Vagina (tissue), 2 donors: ENCODE results near the gene ZNF81.

Experiments
- POLR2AphosphoS5 ChIP-seq, 2 donors: sonication (generic); formaldehyde crosslinking; IDR thresholded peaks; one replicate each; pipeline ENCODE4 v1.9.0; 2017; ENCODE audit warnings: antibody characterized with exemption in 2 of 2, mild to moderate bottlenecking in 2 of 2, low read depth in 1 of 2; ENCODE audit not compliant: insufficient read depth in 1 of 2
- TF ChIP-seq, protein P1 (sequence below), 3 experiments: fragments of 450-650 bp in 2 of 3; fragments of 200-600 bp in 1 of 3; sonication (generic) in 1 of 3; IDR thresholded peaks; one replicate each; pipeline ENCODE4 v1.5.1; 2017 to 2019; ENCODE audit warnings: antibody characterized with exemption in 3 of 3, mild to moderate bottlenecking in 2 of 3, moderate library complexity in 2 of 3

DNA sequence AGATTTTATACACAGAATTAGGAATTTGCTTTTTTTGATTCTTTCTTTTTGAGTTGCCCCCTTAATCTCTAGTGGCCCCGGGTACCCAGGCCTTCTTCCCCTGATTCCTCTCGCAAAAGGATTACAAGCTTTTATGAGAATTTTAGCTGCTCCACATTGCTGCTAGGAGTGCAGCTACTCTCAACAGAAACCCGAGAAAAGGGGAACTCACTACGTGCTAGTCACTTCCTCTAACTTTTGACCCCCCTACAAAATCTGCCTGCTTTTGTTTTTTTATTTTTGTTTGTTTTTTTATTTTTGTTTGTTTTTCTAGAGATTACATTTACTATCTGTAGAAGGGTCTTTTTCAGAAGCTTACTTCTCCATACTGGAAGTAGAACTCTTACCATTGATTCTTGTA is 64.1 kb downstream of the ZNF81 start:
- TF ChIP-seq, protein P1, sequence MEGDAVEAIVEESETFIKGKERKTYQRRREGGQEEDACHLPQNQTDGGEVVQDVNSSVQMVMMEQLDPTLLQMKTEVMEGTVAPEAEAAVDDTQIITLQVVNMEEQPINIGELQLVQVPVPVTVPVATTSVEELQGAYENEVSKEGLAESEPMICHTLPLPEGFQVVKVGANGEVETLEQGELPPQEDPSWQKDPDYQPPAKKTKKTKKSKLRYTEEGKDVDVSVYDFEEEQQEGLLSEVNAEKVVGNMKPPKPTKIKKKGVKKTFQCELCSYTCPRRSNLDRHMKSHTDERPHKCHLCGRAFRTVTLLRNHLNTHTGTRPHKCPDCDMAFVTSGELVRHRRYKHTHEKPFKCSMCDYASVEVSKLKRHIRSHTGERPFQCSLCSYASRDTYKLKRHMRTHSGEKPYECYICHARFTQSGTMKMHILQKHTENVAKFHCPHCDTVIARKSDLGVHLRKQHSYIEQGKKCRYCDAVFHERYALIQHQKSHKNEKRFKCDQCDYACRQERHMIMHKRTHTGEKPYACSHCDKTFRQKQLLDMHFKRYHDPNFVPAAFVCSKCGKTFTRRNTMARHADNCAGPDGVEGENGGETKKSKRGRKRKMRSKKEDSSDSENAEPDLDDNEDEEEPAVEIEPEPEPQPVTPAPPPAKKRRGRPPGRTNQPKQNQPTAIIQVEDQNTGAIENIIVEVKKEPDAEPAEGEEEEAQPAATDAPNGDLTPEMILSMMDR (IDR thresholded peaks at IDR 0.05): no peak
- no peak for TF ChIP-seq POLR2AphosphoS5 (IDR thresholded peaks at IDR 0.05; ENCODE audit: insufficient read depth in 1 of 2, low read depth in 1 of 2)
